Esophagus squamous epithelium (tissue), 5 donors: ENCODE measurements around the gene PRDM11. TPM values are rescaled to one million over a fixed set of nuclear protein-coding genes. Genes with fewer than 3 reads are reported as not detected.

Source experiments
- DNase-seq: peaks from one replicate; lab custom pipeline; 2025; lab: John Stamatoyannopoulos, UW
- H3K27ac ChIP-seq, 4 donors: fragments of 200-600 bp; sonication (generic); one replicate each; pipeline ENCODE4 v1.5.1; 2016 to 2019; ENCODE audit warnings: mild to moderate bottlenecking in 1 of 4
- H3K27me3 ChIP-seq, 4 donors: fragments of 200-600 bp; sonication (generic); 1 replicate in 3 of 4; 2 replicates in 1 of 4; pipeline versions ENCODE4 v1.5.1 to v1.6.0; 2017 to 2021; ENCODE audit warnings: antibody characterized with exemption in 1 of 4
- H3K36me3 ChIP-seq, 3 donors: fragments of 200-600 bp; sonication (generic); one replicate each; pipeline ENCODE4 v1.5.1; 2016 to 2019
- H3K4me1 ChIP-seq, 3 donors: fragments of 200-600 bp; sonication (generic); one replicate each; pipeline ENCODE4 v1.5.1; 2017 to 2019
- H3K4me3 ChIP-seq, 4 donors: fragments of 200-600 bp; sonication (generic); 1 replicate in 3 of 4; 2 replicates in 1 of 4; pipeline ENCODE4 v1.5.1; 2016 to 2019; ENCODE audit warnings: mild to moderate bottlenecking in 2 of 4, moderate library complexity in 1 of 4
- H3K9me3 ChIP-seq, 3 donors: fragments of 200-600 bp; sonication (generic); one replicate each; pipeline ENCODE4 v1.5.1; 2016 to 2019
- CTCF ChIP-seq, 6 experiments: fragments of 450-650 bp in 4 of 6; fragments of 200-600 bp in 2 of 6; sonication (generic) in 2 of 6; IDR thresholded peaks; one replicate each; pipeline ENCODE4 v1.5.1; 2016 to 2019; ENCODE audit warnings: antibody characterized with exemption in 6 of 6, mild to moderate bottlenecking in 4 of 6, moderate library complexity in 4 of 6
- POLR2A ChIP-seq, 4 donors: fragments of 450-650 bp; IDR thresholded peaks; one replicate each; pipeline ENCODE4 v1.6.1; 2017; ENCODE audit warnings: antibody characterized with exemption in 4 of 4, mild to moderate bottlenecking in 4 of 4, moderate library complexity in 3 of 4
- WGBS, 2 donors: methylation state at CpG; one replicate each; pipeline ENCODE4 v1.1.5; 2018; 5-methylcytosine and 5-hydroxymethylcytosine counted together
- intact Hi-C: fragments of 100-400 bp; cut with DNase I; formaldehyde crosslinking; loops from one replicate; pipeline ENCODE4 v1.15.0; 2022
- total RNA-seq, 4 donors: library from RNA; depleted of rRNA; stranded (reverse); fragments of >200 nt; gene quantifications; one replicate each; pipeline ENCODE4 v1.1.0, GENCODE V29; 2016
- donor health status: DM: yes; HTN: yes; CAD: no.

PRDM11 gene
- total RNA-seq, 4 donors from 2014 or later = 3.9 to 13.9 (median 5.1) TPM

- TF ChIP-seq CTCF (IDR thresholded peaks at IDR 0.05) = no peak
- no peak for TF ChIP-seq POLR2A (IDR thresholded peaks at IDR 0.05)
- Histone ChIP-seq H3K4me3 (no peak overlapping the region), H3K9me3 (no peaks in the 10 kb centered on the region), H3K27ac (no peak overlapping the region), H3K4me1 (peaks cover 13 to 28% (median 18%) of the 10 kb centered on the region in 3 donors), H3K27me3 (no peaks in the 10 kb centered on the region), H3K36me3 (no peaks in the 10 kb centered on the region)
- DNase-seq = no peak
- intact Hi-C loops = no loop called here
- WGBS, 2 donors = 80 to 83% methylated on average over 5 to 12 of the region's 16 CpGs
Measured at GRCh38 chr11:45144126-45145082, 2.0 kb upstream of the PRDM11 start.

GRCh38 chr11:45145083-45145378 lies 1.4 kb upstream of the PRDM11 start:
- H3K27me3 ChIP-seq = no peaks in the 10 kb centered on the region
- TF ChIP-seq CTCF (IDR thresholded peaks at IDR 0.05) (no peak), POLR2A (IDR thresholded peaks at IDR 0.05) (no peak)
- H3K36me3 ChIP-seq = no peaks in the 10 kb centered on the region
- peaks cover 13 to 28% (median 18%) of the 10 kb centered on the region in 3 donors for H3K4me1 ChIP-seq
- H3K27ac ChIP-seq = no peak overlapping the region
- no peak for DNase-seq
- intact Hi-C loops = no loop called here
- no peaks in the 10 kb centered on the region for H3K9me3 ChIP-seq
- no peak overlapping the region for H3K4me3 ChIP-seq
- WGBS, 2 donors = 20 to 43% methylated on average over 1 to 3 of the region's 3 CpGs

GRCh38 chr11:45145379-45146071 lies 914 bp upstream of the PRDM11 start:
- no peaks in the 10 kb centered on the region for H3K27me3 ChIP-seq
- intact Hi-C loops = no loop called here
- TF ChIP-seq POLR2A (IDR thresholded peaks at IDR 0.05) (no peak), CTCF (IDR thresholded peaks at IDR 0.05) (no peak)
- H3K27ac ChIP-seq = peak overlapping the region; percentile 91 to 99 (median 98)
- no peak for DNase-seq
- peak overlapping the region; percentile 67 to 94 (median 76) for H3K4me3 ChIP-seq
- H3K4me1 ChIP-seq = peaks cover 13 to 28% (median 18%) of the 10 kb centered on the region in 3 donors
- H3K9me3 ChIP-seq = no peaks in the 10 kb centered on the region
- no peaks in the 10 kb centered on the region for H3K36me3 ChIP-seq
- 31 to 40% methylated on average over 11 to 14 of the region's 23 CpGs for WGBS, 2 donors

- WGBS, 2 donors = no CpG with 5 or more reads among the region's 88 CpGs
- Histone ChIP-seq H3K27me3 (no peaks in the 10 kb centered on the region), H3K4me1 (peaks cover 13 to 28% (median 18%) of the 10 kb centered on the region in 3 donors), H3K27ac (peak overlapping the region; percentile 91 to 99 (median 98)), H3K36me3 (no peaks in the 10 kb centered on the region), H3K9me3 (no peaks in the 10 kb centered on the region), H3K4me3 (peak overlapping the region; percentile 67 to 94 (median 76))
- TF ChIP-seq POLR2A (IDR thresholded peaks at IDR 0.05) (peak in 3 of 4 donors; percentile 79 to 86 (median 83)), CTCF (IDR thresholded peaks at IDR 0.05) (no peak)
- intact Hi-C loops = no loop called here
- peak; percentile 76 for DNase-seq
Measured at GRCh38 chr11:45147017-45147728, 734 bp downstream of the PRDM11 start.
